CD4-positive, alpha-beta T cell treated with Interleukin-15 for 4 hours (primary cell): ENCODE results near the gene TSPAN10.
A peak's percentile ranks its signal among the peaks of the same experiment; 100 is the strongest.

ENCODE experiments used
- DNase-seq: peaks from one replicate; pipeline ENCODE4 v3.0.0-alpha.2; 2020; ENCODE audit warnings: low spot score

The TSPAN10 gene

DNA sequence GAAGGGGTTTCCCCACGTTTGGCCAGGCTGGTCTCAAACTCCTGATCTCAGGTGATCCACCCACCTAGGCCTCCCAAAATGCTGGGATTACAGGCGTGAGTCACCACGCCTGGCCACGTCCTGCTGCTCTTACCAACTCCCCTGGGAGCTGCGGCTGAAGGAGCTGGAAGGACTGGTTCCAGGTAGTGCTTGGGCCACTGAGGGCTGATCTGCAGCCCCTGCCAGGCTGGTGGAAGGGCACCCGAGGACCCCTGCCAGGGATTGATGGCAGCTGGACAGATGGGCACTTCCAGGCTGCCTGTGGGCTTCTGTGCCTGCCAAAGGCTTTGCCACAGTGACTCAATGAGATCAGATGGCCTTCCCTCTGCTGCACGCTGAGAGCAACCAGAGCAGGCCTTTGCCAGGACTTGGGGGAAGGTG lies 27.1 kb downstream of the TSPAN10 start:
- DNase-seq, result no peak

DNA sequence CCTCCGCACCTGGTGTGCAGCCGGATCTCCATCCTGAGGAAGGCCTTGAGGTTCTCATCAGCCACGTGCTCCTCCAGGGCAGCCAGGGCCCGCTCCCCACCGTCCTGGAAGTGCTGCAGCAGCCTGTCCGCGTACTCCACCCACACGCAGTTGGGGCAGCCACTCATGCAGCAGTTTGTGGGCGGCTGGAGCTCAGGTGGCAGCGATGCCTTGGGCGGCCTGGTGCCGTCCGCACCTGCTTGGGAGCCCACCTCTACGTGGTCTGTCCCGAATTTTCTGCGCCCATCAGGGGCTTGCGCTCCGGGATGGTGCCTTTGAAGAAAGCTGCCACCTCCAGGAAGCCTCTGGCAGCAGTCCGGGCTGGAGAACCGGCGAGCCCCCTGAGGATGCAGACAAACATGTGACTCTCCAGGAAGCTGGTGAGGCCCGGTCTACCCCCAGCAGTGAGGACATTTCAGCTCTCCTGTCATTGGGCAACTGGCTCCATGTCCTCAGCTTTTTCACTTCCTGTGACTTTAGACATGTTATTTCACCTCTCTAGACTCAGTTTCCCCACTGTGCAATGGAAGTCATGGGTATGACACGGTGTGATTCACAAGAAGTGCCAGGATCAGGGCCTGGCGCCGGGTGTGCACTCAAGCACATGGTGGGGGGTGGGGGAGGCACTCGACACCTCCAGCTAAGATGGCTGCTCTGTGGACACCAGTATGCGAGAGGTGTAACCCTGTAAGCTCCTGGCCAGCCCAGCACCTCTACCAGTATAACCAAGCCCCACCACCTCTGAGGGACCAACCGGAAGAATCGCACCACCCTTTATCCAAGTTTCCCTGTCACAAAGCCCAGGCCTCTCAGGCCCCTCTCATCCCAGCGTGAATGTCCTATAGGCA lies 28.5 kb downstream of the TSPAN10 start:
- DNase-seq, result peak; percentile 24

- DNase-seq, result no peak
Observed at GRCh38 chr17:81666092-81666341, 29.0 kb downstream of the TSPAN10 start.

GRCh38 chr17:81666342-81667191 lies 29.6 kb downstream of the TSPAN10 start, which contains the start of the genes CCDC137 and OXLD1:
TSS of gene CCDC137 (plus strand) at chr17:81666737. CDS start at chr17:81666767, 30 bp downstream.
TSS of gene OXLD1 (minus strand) at chr17:81666605. CDS start at chr17:81666577, 28 bp downstream.
- DNase-seq, result peak; percentile 91

DNA sequence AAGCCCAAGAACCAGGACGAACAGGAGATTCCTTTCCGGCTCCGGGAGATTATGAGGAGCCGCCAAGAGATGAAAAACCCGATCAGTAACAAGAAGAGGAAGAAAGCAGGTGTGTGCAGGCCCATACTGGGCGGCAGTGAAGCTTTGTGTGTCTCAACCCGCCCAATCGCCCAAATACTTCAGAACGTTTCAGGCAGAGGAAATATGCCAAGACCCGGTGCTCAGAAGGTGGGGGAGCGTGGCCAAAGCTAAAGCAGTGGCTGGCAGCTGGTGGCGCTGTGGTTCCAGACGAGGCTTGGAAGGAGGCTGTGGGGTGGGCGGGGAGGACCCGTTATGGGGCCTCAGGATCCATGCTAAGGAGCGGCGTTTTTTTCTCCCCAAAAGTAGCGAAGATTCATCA lies 30.8 kb downstream of the TSPAN10 start:
- no peak for DNase-seq

DNA sequence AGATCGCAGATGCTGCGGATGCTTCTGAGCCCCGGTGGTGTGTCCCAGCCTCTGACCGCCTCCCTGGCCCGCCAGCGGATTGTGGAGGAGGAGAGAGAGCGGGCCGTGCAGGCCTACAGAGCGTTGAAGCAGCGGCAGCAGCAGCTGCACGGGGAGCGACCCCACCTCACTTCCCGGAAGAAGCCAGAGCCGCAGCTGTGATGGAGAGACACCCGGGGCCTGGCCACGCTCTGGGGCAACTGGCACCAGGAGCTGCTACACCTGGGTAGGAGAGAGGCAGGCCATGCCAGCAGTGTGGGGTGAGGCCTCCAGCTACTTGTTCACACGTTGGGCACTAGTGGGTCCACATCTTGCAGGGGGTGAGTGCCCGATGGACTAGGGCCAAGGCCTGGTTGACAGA lies 35.5 kb downstream of the TSPAN10 start:
- DNase-seq, result no peak

GRCh38 chr17:81672954-81673353 lies 36.0 kb downstream of the TSPAN10 start:
- no peak for DNase-seq

DNA sequence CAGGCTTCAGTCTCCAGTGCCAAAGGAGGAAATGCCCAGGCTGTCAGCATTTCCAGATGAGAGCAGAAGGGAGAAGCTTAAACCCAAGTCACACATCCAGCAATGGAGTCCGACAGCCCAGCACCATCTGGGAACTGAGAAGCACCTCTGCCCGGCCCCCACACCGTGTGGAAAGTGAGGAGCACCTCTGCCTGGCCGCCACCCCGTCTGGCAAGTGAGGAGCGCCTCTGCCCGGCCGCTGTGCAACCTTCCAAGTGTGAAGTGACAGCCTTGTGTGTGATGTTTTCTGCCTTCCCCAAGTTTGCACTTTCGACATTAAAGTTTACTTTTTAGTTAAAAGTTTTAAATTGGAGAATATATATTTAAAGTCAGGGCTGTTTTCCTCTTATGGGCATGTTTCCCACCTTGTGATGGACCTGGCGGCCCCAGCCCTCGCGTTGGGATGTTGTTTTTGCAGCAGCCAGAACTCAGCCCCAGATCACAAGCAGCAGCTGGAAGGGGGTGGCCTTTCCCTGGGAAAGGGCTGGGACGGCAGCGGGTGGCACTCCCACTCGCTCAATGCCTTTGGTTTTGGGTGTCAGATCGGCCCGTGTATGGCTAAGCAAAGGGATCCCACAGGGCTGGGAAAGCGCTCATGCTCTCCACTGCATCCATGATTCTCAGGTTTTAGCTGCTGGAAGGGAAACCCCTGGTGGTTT lies 36.7 kb downstream of the TSPAN10 start:
- DNase-seq, result no peak

GRCh38 chr17:81675515-81676221 lies 38.7 kb downstream of the TSPAN10 start:
- DNase-seq, result peak; percentile 41

- no peak for DNase-seq
Observed at GRCh38 chr17:81676906-81677305, 39.9 kb downstream of the TSPAN10 start.

DNA sequence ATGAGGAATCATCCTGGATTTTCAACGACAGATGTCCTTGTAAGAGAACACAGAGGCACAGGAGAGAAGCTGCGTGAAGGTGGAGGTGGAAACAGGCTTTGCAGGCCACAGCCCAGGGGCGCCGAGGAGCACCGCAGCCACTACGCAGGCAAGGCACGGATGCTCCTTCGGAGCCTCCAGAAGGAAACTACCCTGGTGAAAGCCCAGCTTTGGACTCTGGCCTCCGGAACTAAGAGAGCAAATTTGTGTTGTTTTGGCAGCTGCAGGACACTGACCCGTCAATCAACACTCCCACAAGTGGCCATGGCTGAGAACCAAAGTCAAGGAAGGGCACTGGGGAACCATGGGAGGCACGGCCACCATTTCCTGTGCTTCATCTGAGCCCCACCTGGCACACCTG lies 43.2 kb downstream of the TSPAN10 start:
- DNase-seq, result no peak

DNA sequence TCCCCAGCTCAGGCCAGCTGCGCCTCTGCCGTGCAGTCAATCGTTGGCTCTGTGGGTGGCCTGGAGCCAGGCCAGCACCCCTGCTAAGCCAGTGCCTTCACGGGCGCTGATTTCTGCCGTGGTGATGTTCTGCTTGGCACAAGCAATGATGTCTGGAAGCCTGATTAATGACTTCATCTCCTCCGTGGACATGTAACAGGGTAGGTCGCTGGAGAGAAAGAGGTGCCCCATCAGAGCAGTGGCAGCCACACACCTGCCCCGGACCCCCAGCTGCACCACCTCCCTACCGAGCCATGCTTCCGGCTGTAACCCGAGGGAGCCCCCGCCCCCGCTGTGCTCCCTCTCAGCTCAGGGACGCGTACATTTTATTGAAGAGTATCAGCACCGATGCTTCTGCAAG lies 44.7 kb downstream of the TSPAN10 start:
- DNase-seq, result no peak

GRCh38 chr17:81682565-81683207 lies 45.7 kb downstream of the TSPAN10 start:
- DNase-seq, result no peak

DNA sequence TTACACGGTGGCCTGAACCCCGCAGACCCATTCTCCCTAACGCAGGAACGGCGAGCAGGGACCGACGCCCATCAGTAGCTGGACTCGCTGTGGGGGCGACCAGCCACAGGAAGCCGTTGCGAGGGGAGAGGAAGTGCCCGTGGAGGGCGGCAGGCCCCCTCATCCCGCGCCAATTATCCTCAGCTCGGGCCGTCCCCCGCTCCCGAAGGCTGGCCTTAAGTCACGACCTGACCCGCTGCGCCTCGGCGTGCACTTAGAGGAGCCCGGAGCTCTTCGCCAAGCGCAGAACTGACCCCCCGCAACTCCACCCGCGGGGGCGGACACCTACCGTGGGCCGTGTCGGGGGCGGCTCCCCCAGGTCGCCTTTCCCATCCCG lies 46.2 kb downstream of the TSPAN10 start:
- DNase-seq, result no peak

DNA sequence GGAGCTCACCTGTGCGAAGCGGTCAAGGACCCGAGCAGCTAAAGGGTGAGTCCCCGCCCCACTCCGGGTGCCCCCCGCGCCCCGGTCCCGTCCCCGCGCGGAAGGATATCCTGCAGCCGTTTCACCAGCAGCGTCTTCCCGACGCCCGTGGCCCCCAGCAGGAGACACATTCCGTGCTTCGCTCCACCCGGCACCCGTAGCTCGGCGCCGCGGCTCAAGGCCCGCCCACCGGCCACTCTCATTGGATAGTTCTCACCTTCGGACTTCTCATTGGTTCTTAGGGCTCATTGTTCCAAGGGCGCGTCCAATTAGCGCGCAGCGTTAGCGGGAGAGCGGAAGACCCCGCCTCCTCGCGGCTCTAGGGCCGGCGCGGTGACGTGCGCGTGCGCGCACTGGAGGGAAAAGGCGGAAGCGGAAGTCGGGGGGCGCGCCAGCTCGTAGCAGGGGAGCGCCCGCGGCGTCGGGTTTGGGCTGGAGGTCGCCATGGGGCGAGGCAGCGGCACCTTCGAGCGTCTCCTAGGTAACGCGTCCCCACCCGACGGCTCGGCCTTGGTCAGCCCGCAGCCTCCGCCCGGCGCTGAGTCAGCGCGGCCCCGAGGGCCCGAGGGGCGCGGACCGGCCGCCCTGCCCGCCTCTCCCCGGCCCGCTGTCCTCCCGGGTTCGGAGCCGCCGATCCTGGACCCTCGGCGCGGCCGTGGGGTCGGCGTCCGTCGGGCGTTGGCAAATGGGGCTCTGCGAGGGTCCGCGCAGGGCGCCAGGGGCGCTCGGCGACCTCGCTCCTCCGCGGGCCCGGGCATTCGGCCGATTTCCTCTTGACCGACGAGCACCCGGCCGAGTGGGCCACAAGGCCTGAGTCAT lies 46.8 kb downstream of the TSPAN10 start, which contains the start of the genes ARL16 and HGS:
TSS of gene ARL16 (minus strand) at position 214 of the 858 bp plus-strand sequence. CDS start at position 170, 44 bp downstream.
TSS of gene HGS (plus strand) at position 428 of the 858 bp plus-strand sequence. CDS start at position 484, 56 bp downstream.
- DNase-seq, result peak; percentile 98

DNA sequence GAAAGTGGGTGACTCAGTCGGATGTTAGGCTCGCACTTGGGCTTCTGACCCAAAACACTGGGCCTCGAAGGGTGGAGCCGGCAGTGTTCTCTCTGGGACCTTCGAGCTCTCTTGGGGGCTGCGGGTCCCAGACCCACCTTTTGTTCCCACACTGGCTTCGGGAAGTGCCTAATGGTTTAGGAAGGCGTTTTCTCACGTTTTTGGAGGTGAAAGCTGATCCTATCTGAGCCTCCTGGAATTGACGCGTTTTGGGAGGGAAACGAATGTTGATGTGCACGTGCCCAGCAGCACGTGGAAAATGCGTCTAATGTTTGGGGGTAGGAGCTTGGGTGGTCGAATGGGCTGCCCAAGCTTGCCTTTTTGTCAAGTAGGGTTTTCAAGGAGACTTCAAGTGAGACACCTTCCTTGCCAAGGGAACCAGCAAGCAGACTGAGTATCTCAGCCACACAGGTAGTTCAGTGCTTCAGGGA lies 47.5 kb downstream of the TSPAN10 start:
- DNase-seq, result peak; percentile 37

DNA sequence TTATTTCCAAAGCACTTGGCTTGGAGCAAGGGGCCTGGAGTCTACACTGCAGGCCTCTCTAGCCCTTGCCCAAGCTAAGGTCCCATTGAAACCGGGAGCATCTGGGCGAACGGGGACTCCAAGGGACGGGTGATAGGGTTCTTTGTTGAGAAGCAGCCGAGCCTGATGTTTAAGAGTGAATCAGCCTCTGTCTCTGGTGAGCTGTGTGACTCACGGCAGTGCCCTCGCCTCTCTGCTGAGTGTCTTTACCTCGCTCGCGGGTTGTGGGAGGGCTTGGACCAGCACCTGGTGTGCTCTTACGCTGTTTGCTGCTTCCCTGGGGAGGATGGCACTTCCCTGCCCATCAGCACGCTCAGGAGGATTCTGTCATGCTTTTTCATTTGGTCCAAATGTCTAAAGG lies 48.1 kb downstream of the TSPAN10 start:
- peak; percentile 36 for DNase-seq

GRCh38 chr17:81686614-81687013 lies 49.6 kb downstream of the TSPAN10 start:
- no peak for DNase-seq

DNA sequence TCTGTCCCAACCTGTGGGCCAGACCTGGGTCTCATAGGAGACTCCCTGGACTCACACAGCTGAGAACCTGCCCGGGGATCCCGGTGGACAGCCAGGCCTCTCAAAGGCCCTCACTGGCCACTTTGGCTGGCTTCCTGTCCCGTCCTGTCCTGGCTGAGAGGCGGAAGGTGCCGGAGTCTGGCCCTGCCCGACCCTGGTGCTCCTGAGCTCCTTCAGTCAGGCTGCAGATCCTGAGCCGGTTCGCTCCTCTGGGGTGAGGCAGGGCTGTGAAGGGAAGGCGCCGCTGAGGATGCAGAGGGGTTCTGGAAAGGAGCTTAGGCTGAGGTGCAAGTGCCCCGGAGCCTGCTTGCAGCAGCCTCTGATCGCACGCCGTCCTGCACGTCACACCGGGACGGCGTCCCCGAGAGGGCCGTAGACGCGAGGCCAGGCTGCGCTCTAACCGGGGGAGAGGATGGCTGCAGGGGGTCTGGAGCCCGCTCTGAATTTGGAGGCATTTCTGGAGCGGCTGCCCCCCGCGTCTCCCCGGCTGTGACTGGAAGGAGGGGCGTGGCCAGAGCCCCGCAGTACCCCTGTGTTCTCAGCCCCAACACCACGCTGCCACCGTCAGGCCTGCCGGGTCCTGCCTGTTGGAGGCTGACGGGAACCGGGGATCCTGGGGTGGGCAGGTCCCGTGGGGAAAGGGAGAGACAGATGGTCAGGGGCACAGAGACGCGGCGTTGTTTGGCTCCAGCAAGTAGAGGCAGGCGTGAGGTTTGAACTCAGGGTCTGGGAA lies 51.0 kb downstream of the TSPAN10 start:
- DNase-seq, result no peak
